Stimulated activated effector memory CD8-positive, alpha-beta T cell treated with anti-CD3 and anti-CD28 coated beads, Interleukin-12 subunit alpha, Interleukin-12 subunit beta, amount 100 ng/mL, for 72 hours (primary cell): Measurements from ENCODE around the gene THSD1.
A peak's percentile ranks its signal among the peaks of the same experiment; 100 is the strongest.
"Not testable (repeated sequence)": the region's sequence is repeated elsewhere in the genome, so short reads cannot be mapped to it uniquely, and the experiment has no call there.

Experiments used
- ATAC-seq: fragments of 150-1000 bp; cut with Tn5 transposase; 2 replicates; pipeline ENCODE4 v1.10.0; 2021
- DNase-seq, 2 donors: peaks; one replicate each; pipeline ENCODE4 v3.0.0; 2021 to 2022; ENCODE audit warnings: low spot score in 2 of 2
- H3K27ac Mint-ChIP-seq: one replicate; pipeline ENCODE4 v1.8.0; 2022; ENCODE audit warnings: mild to moderate bottlenecking, mixed read lengths
- H3K36me3 Mint-ChIP-seq: one replicate; pipeline ENCODE4 v1.8.0; 2022; ENCODE audit warnings: mild to moderate bottlenecking, mixed read lengths
- H3K4me1 Mint-ChIP-seq: one replicate; pipeline ENCODE4 v1.8.0; 2022; ENCODE audit warnings: mixed read lengths
- H3K4me3 Mint-ChIP-seq: one replicate; pipeline ENCODE4 v1.8.0; 2022; ENCODE audit warnings: mild to moderate bottlenecking, mixed read lengths
- H3K9me3 Mint-ChIP-seq: one replicate; pipeline ENCODE4 v1.8.0; 2022; ENCODE audit warnings: mixed read lengths

THSD1 gene

DNA sequence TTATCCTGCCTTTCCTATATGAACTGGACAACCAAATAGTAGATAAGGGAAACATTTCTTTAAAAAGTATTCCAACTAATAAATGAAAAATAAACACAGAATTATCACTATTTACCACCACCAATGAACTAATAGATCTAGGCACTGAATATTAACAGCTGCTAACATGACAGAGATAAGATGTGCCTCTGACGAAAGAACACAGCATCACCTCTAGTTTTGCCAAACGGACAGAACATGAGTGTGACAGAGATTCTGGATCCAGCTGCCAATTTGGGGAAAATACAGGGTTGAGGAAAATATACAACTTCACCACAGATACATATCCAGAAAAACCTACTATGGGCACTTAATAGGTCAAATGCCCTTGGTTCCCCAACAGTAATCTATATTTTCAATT lies 26.5 kb upstream of the THSD1 start:
- H3K36me3 Mint-ChIP-seq: peaks cover 100% of the 10 kb centered on the region
- DNase-seq (no peak), ATAC-seq (no peak)
- H3K4me1 Mint-ChIP-seq: no peaks in the 10 kb centered on the region
- H3K27ac Mint-ChIP-seq: no peak overlapping the region
- no peak overlapping the region for H3K4me3 Mint-ChIP-seq
- H3K9me3 Mint-ChIP-seq: no peaks in the 10 kb centered on the region

DNA sequence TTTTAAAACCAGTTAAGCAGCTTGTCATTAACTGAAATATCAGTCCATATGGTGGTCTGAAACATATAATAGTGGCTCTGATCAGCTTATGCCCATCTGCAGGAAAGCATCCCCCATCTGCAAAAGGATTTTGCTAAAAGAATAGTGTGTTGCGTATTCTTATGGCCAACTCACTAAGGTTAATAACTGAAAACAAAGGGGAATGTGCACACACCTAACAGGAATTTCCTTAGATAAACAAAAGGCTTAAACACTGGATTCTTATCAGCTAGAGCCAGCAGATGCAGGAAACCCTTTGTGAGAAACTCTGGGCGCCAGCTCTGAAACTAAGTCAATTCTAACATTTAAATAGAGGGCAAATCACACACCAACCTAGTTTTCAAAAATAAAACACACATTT lies 22.3 kb upstream of the THSD1 start:
- H3K9me3 Mint-ChIP-seq: no peaks in the 10 kb centered on the region
- no peaks in the 10 kb centered on the region for H3K4me1 Mint-ChIP-seq
- ATAC-seq (no peak), DNase-seq (no peak)
- H3K27ac Mint-ChIP-seq: no peak overlapping the region
- H3K4me3 Mint-ChIP-seq: no peak overlapping the region
- H3K36me3 Mint-ChIP-seq: peaks cover 100% of the 10 kb centered on the region

DNA sequence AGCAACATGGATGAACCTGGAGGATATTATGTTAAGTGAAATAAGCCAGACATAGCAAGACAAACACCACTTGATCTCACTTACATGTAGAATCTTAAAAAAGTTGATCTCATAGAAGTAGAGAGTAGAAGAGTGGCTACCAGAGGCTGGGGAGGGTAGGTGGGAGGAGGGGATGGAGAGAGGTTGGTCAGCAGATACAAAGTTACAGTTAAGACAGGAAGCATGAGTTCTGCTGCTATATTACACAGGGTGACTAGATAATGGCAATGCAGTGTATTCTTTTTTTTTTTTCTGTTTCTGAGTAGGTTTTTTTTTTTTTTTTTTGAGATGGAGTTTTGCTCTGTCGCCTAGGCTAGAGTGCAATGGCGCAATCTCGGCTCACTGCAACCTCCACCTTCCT lies 15.2 kb upstream of the THSD1 start:
- H3K4me3 Mint-ChIP-seq: no peak overlapping the region
- H3K36me3 Mint-ChIP-seq: peaks cover 99% of the 10 kb centered on the region
- no peaks in the 10 kb centered on the region for H3K9me3 Mint-ChIP-seq
- H3K27ac Mint-ChIP-seq: no peak overlapping the region
- no peak for DNase-seq
- no peak for ATAC-seq
- no peaks in the 10 kb centered on the region for H3K4me1 Mint-ChIP-seq

DNA sequence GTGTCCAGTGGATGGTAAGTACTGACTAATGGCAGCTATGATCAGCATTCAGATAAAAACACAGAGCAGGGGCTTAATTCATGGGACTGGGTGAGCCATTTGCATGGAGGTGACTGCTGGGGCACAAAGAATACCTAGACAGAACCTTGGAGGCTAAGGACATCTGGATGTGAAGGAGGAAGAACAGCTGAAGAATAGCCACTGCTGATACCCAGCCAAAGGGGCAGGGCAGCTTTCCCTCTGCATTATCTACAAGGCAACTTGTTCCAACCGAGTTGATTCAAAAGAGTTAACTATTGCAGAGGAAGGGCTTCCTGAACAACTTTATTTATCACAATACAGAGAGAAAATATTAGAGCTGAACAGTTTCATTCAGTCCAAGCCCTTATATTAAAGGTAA lies 13.1 kb upstream of the THSD1 start:
- no peak for ATAC-seq
- no peak for DNase-seq
- H3K27ac Mint-ChIP-seq: peak overlapping the region; percentile 9
- no peak overlapping the region for H3K4me3 Mint-ChIP-seq
- H3K4me1 Mint-ChIP-seq: no peaks in the 10 kb centered on the region
- peaks cover 99% of the 10 kb centered on the region for H3K36me3 Mint-ChIP-seq
- no peaks in the 10 kb centered on the region for H3K9me3 Mint-ChIP-seq

DNA sequence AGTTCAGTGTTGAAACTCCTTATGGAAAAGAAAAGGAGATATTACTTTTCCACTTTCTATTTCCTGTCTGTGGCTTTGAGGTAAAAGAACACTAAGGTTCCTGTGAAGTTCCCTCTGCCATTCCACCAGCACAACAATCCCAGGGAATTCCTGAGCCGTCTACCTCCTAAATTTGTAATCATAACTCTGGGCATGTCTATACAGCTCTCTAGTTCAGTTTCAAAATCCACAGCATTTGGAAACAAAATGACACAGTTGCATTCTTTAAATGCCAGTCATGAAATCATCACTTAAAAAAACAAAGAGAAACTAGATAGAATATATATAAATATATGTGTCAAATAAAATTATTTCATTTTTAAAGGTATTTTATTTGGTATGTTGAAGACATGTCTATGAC lies 9.0 kb upstream of the THSD1 start:
- Mint-ChIP-seq H3K4me3 (no peak overlapping the region), H3K9me3 (no peaks in the 10 kb centered on the region), H3K27ac (peak overlapping the region; percentile 13), H3K36me3 (peaks cover 94% of the 10 kb centered on the region), H3K4me1 (peaks cover 7% of the 10 kb centered on the region)
- ATAC-seq (no peak), DNase-seq (no peak)

DNA sequence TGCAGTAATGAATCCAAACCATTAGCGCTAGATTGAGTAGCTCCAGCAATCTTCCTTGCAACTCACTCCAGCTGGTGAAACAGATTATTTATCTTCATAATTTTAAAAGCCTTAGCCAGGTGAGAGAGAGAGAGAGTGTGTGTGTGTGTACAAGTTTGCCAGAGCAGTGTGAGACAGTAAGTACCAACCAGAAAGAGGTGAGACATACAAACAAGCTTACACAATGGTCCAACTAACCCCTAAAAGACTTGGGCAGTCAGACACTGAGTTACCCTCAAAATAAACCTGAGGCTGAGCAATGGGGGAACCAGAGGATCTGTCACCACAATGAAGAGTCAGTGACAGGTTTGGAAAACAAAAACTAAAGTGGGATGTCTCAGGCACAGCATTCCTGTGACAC lies 8.1 kb upstream of the THSD1 start:
- H3K27ac Mint-ChIP-seq: peak overlapping the region; percentile 13
- ATAC-seq (no peak), DNase-seq (no peak)
- H3K9me3 Mint-ChIP-seq: no peaks in the 10 kb centered on the region
- no peak overlapping the region for H3K4me3 Mint-ChIP-seq
- H3K36me3 Mint-ChIP-seq: peaks cover 89% of the 10 kb centered on the region
- H3K4me1 Mint-ChIP-seq: peaks cover 7% of the 10 kb centered on the region

DNA sequence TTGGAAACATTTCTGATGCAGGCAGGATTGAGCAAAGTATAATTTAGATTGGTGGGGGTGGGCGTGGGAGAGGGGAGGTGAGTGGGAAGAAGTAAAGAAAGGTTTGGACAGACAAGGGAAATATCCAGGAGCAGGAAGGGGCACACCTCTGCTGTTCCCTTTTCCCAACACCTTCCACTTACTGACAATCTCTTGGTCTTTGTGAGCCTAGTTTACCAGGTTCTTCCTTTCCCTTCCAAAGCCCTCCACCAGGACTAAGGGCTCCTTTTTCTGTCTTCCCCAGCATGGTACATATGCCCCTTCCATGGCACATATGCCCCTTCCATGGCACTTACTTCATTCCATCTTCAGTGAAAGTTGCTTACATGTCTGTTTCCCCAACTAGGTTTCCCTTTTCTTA lies 6.2 kb upstream of the THSD1 start:
- no peak for DNase-seq
- peaks cover 70% of the 10 kb centered on the region for H3K36me3 Mint-ChIP-seq
- H3K9me3 Mint-ChIP-seq: no peaks in the 10 kb centered on the region
- ATAC-seq: no peak
- H3K4me3 Mint-ChIP-seq: no peak overlapping the region
- H3K27ac Mint-ChIP-seq: peak overlapping the region; percentile 56
- H3K4me1 Mint-ChIP-seq: peaks cover 7% of the 10 kb centered on the region

DNA sequence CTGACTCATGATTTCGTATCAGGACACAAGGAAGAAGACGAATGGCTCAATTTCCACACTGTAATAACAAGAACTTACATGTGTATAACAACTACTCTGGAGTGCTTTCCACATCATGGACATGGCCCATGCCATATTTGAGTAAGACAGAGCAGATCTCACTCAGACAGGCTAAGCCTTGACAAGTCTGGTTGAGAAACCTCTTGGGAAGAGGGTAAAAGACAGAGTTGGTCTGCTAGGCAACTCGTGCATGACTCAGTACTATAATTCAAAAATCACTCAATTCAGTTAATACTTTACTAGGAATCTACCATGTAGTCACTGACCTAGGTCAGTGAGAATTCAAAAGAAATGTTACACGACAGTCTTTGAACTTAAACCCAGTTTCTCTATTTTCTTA lies 5.7 kb upstream of the THSD1 start:
- no peak overlapping the region for H3K4me3 Mint-ChIP-seq
- H3K27ac Mint-ChIP-seq: peak overlapping the region; percentile 56
- DNase-seq (no peak), ATAC-seq (peak; percentile 97)
- peaks cover 65% of the 10 kb centered on the region for H3K36me3 Mint-ChIP-seq
- no peaks in the 10 kb centered on the region for H3K9me3 Mint-ChIP-seq
- H3K4me1 Mint-ChIP-seq: peaks cover 7% of the 10 kb centered on the region

DNA sequence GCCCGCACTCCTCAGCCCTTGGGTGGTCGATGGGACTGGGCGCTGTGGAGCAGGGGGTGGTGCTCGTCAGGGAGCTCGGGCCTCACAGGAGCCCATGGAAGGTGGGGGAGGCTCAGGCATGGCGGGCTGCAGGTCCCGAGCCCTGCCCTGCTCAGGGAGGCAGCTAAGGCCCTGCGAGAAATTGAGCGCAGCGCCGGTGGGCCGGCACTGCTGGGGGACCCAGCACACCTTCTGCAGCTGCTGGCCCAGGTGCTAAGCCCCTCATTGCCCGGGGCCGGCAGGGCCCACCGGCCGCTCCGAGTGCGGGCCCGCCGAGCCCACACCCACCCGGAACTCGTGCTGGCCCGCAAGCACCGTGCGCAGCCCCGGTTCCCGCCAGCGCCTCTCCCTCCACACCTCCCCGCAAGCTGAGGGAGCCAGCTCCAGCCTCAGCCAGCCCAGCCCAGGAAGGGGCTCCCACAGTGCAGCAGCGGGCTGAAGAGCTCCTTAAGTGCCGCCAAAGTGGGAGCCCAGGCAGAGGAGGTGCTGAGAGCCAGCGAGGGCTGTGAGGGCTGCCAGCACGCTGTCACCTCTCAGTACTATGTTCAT lies 2.2 kb upstream of the THSD1 start:
- H3K36me3 Mint-ChIP-seq: peaks cover 31% of the 10 kb centered on the region
- peaks cover 21% of the 10 kb centered on the region for H3K4me1 Mint-ChIP-seq
- H3K9me3 Mint-ChIP-seq, DNase-seq, H3K27ac Mint-ChIP-seq, ATAC-seq, H3K4me3 Mint-ChIP-seq: not testable (repeated sequence)

DNA sequence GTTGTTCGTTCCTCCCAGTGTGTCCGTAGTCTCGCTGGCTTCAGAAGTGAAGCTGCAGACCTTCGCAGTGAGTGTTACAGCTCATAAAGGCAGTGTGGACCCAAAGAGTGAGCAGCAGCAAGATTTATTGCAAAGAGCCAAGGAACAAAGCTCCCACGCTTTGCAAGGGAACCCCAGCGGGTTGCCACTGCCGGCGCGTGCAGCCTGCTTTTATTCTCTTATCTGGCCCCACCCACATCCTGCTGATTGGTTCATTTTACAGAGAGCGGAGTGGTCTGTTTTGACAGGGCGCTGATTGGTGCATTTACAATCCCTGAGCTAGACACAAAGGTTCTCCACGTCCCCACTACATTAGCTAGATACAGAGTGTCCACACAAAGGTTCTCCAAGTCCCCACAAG lies 1.5 kb upstream of the THSD1 start:
- peaks cover 23% of the 10 kb centered on the region for H3K36me3 Mint-ChIP-seq
- not testable (repeated sequence) for H3K27ac Mint-ChIP-seq, H3K4me3 Mint-ChIP-seq, ATAC-seq, DNase-seq, H3K9me3 Mint-ChIP-seq
- peaks cover 21% of the 10 kb centered on the region for H3K4me1 Mint-ChIP-seq

DNA sequence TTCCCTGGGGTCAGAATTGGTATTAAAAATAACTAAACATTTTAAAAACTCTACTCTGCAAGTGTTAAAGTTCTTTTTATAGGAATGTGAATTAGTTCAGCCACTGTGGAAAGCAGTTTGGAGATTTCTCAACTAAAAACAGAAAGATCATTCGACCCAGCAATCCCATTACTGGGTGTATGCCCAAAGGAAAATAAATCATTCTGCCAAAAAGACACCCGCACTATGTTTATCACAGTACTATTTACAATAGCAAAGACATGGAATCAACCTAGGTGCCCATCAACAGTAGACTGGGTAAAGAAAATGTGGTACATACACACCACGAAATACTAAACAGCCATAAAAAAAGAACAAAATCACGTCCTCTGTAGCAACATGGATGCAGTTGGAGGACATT lies 657 bp upstream of the THSD1 start:
- Mint-ChIP-seq H3K27ac (no peak overlapping the region), H3K36me3 (peaks cover 18% of the 10 kb centered on the region)
- no peak for ATAC-seq

DNA sequence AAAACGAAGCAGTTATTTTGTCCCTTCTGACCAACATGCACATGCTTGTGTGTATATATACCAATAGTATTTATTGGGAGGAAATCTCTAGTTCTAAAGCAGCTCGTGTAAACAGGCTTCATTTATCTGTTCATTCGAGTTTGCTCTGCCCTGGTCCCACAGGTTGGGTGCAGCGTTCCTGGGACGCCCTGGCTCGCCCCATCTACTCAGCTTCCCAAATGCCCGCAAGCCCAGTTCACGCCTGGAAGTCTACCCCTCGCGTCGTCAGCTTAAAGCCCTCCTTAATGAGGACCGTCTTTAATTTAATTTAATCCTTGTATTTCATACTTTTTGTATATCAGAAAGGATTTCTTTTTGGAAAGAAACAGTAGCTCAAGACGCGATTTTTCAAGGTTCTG lies 604 bp downstream of the THSD1 start:
- ATAC-seq: peak; percentile 11
- no peak overlapping the region for H3K27ac Mint-ChIP-seq
- H3K4me3 Mint-ChIP-seq: peak overlapping the region; percentile 71
- H3K36me3 Mint-ChIP-seq: peaks cover 8% of the 10 kb centered on the region
- no peaks in the 10 kb centered on the region for H3K9me3 Mint-ChIP-seq
- H3K4me1 Mint-ChIP-seq: peaks cover 14% of the 10 kb centered on the region
- DNase-seq: no peak

More for the DNA sequence above, 657 bp upstream of the THSD1 start:
- Mint-ChIP-seq H3K4me3 (peak overlapping the region; percentile 71), H3K4me1 (peaks cover 15% of the 10 kb centered on the region), H3K9me3 (no peaks in the 10 kb centered on the region)
- DNase-seq: no peak

DNA sequence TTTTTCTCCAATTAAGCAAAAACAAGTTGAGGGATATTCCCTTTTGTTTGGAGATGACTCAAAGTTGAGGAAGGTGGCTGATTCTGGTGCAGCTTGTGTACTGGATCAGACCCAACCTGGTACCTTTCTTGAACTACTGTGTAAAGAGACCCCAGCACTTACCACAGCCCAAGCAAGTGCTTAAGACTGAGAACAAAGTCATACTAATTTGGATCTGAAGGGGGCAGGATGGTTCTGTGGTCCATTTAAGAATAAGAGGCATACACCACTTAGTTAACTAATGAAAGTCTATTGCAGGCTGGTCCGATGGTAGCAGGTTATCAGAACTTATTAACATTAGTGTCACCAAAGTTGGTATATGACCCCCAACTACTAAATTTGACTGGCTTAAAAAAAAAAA lies 6.3 kb downstream of the THSD1 start:
- no peak overlapping the region for H3K27ac Mint-ChIP-seq
- no peaks in the 10 kb centered on the region for H3K36me3 Mint-ChIP-seq
- DNase-seq (no peak), ATAC-seq (peak; percentile 40)
- no peak overlapping the region for H3K4me3 Mint-ChIP-seq
- peaks cover 6% of the 10 kb centered on the region for H3K4me1 Mint-ChIP-seq
- H3K9me3 Mint-ChIP-seq: no peaks in the 10 kb centered on the region

DNA sequence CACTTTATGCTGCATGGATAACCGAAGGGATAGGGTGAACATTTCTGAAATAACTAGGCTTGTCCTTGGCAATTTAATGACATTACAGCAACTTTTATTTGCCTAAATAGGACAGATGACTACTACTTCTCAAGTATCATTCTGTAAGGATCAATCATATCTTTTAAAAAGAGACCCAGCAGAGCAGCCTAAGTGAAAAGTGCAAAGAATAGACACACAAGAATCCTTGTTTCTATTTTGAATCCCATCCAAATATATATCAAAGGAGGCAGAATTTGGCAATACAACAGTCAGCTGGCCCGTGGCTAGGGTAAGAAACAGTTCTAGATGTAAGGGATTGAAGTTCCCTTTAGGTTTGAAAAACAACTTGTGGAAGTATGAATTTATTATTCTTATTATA lies 6.9 kb downstream of the THSD1 start:
- Mint-ChIP-seq H3K27ac (no peak overlapping the region), H3K36me3 (no peaks in the 10 kb centered on the region), H3K4me1 (peaks cover under 1% of the 10 kb centered on the region), H3K4me3 (no peak overlapping the region), H3K9me3 (no peaks in the 10 kb centered on the region)
- DNase-seq: no peak
- ATAC-seq: no peak

DNA sequence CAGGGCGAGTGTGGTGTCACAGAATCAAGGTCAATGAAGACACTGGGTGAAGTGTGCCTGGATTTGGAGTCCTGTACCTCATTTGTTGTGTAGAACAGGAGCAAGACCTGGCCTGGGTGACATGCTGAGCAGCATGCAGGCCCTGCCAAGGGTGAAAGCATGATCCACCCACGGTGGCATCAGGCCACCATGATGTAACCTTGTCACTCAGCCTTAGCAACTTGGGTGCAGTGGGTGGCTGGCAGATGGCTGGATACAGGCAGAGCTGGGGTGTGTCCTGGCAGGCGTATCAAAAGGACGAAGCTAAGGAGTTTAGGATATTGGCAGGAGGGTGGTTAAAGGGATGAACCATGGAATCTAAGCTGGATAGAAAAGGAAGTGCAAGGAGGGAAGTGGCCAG lies 10.3 kb downstream of the THSD1 start:
- Mint-ChIP-seq H3K4me1 (no peaks in the 10 kb centered on the region), H3K4me3 (no peak overlapping the region), H3K36me3 (no peaks in the 10 kb centered on the region), H3K9me3 (no peaks in the 10 kb centered on the region), H3K27ac (no peak overlapping the region)
- DNase-seq: no peak
- no peak for ATAC-seq

DNA sequence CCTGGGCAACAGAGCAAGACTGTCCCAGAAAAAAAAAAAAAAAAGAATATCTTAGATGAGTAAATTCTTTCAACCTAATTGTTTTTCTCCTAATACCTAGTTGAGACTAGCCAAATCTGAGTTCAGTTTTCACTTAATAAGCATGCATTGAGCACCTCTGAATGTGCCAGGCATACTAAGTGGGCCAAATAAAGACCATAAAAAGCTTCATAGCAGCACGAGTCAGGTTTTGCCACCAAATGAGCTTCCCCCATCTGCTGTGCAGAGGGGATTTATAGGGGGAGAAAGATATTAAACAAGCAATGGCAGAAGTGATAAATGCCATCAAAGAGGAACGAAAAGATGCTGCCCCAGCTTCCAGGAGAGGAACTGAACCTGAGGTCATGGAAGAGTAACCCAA lies 11.4 kb downstream of the THSD1 start:
- H3K4me3 Mint-ChIP-seq: no peak overlapping the region
- H3K36me3 Mint-ChIP-seq: no peaks in the 10 kb centered on the region
- ATAC-seq: no peak
- DNase-seq: no peak
- H3K27ac Mint-ChIP-seq: no peak overlapping the region
- no peaks in the 10 kb centered on the region for H3K4me1 Mint-ChIP-seq
- H3K9me3 Mint-ChIP-seq: no peaks in the 10 kb centered on the region
